Skin of body (tissue), 2 donors: ENCODE results near the gene PCDHGA1. TPM values are rescaled to one million over a fixed set of nuclear protein-coding genes. Genes with fewer than 3 reads are reported as not detected.
"Not testable (repeated sequence)": the region's sequence is repeated elsewhere in the genome, so short reads cannot be mapped to it uniquely, and the experiment has no call there.

Source experiments
- DNase-seq: peaks from one replicate; lab custom pipeline; 2025; lab: John Stamatoyannopoulos, UW
- total RNA-seq: library from RNA; depleted of rRNA; stranded (reverse); fragments of >200 nt; gene quantifications from one replicate; pipeline ENCODE4 v1.2.3, GENCODE V29; 2014

The PCDHGA1 gene
- total RNA-seq, 1 donor from 2014 or later: 0.39 TPM

GRCh38 chr5:141409598-141410306 lies 79.4 kb downstream of the PCDHGA1 start:
- no peak for DNase-seq

- DNase-seq: no peak
Measured at GRCh38 chr5:141411575-141411974, 81.3 kb downstream of the PCDHGA1 start.

- no peak for DNase-seq
Measured at GRCh38 chr5:141412854-141413539, 82.7 kb downstream of the PCDHGA1 start, which contains the start of gene PCDHGA10. Gene PCDHGA10, plus strand, starts transcription at chr5:141412987. Its CDS starts 189 bp downstream, at chr5:141413176.

GRCh38 chr5:141413540-141414069 lies 83.3 kb downstream of the PCDHGA1 start:
- DNase-seq: no peak

- DNase-seq: not testable (repeated sequence)
Measured at GRCh38 chr5:141414548-141415274, 84.4 kb downstream of the PCDHGA1 start.

- DNase-seq: not testable (repeated sequence)
Measured at GRCh38 chr5:141415275-141415618, 84.9 kb downstream of the PCDHGA1 start.

- DNase-seq: peak; percentile 5
Measured at GRCh38 chr5:141417494-141418172, 87.3 kb downstream of the PCDHGA1 start, which contains the start of gene PCDHGB7. Gene PCDHGB7, plus strand, starts transcription at chr5:141417677. Its CDS starts 183 bp downstream, at chr5:141417860.

- DNase-seq: no peak
Measured at GRCh38 chr5:141419074-141419880, 89.0 kb downstream of the PCDHGA1 start.

GRCh38 chr5:141420855-141421488 lies 90.7 kb downstream of the PCDHGA1 start, which contains the start of gene PCDHGA11:
Gene PCDHGA11, plus strand, starts transcription at chr5:141421051. Its CDS starts 177 bp downstream, at chr5:141421228.
- DNase-seq: no peak

GRCh38 chr5:141421489-141421855 lies 91.2 kb downstream of the PCDHGA1 start:
- no peak for DNase-seq

GRCh38 chr5:141422742-141423291 lies 92.5 kb downstream of the PCDHGA1 start:
- no peak for DNase-seq

GRCh38 chr5:141427783-141428426 lies 97.6 kb downstream of the PCDHGA1 start:
- no peak for DNase-seq

GRCh38 chr5:141430332-141431113 lies 100.2 kb downstream of the PCDHGA1 start, which contains the start of gene PCDHGA12:
Gene PCDHGA12, plus strand, starts transcription at chr5:141430507. Its CDS starts 253 bp downstream, at chr5:141430760.
- DNase-seq: peak; percentile 12

- DNase-seq: no peak
Measured at GRCh38 chr5:141431286-141431685, 101.0 kb downstream of the PCDHGA1 start.

GRCh38 chr5:141432308-141432707 lies 102.0 kb downstream of the PCDHGA1 start:
- DNase-seq: not testable (repeated sequence)

GRCh38 chr5:141432726-141433125 lies 102.4 kb downstream of the PCDHGA1 start:
- DNase-seq: not testable (repeated sequence)

GRCh38 chr5:141434006-141434405 lies 103.7 kb downstream of the PCDHGA1 start:
- DNase-seq: no peak

- no peak for DNase-seq
Measured at GRCh38 chr5:141437221-141437620, 106.9 kb downstream of the PCDHGA1 start.
